Activated CD8-positive, alpha-beta T cell treated with anti-CD3 and anti-CD28 coated beads for 36 hours (primary cell): ENCODE data around the gene DNAH11. TPM values are rescaled to one million over a fixed set of nuclear protein-coding genes. Genes with fewer than 3 reads are reported as not detected.

ENCODE experiments used
- ATAC-seq: fragments of 200-7000 bp; cut with Tn5 transposase; one replicate; pipeline ENCODE4 v1.10.0; 2021; ENCODE audit warnings: mild to moderate bottlenecking, moderate library complexity
- CTCF ChIA-PET: fragments of 350-600 bp; sonication (Branson Sonifier 250); formaldehyde crosslinking; loops from one replicate; lab custom pipeline; 2021; ENCODE audit warnings: antibody characterized with exemption; lab: Charles Lee
- POLR2A ChIA-PET: fragments of 350-600 bp; sonication (Branson Sonifier 250); formaldehyde crosslinking; loops from one replicate; lab custom pipeline; 2021; ENCODE audit warnings: antibody characterized with exemption; lab: Charles Lee
- DNase-seq: peaks from one replicate; pipeline ENCODE4 v3.0.0-alpha.2; 2020
- H3K27ac Mint-ChIP-seq: one replicate; pipeline ENCODE4 v1.8.0; 2021; ENCODE audit warnings: mild to moderate bottlenecking, mixed read lengths
- H3K27me3 Mint-ChIP-seq: one replicate; pipeline ENCODE4 v1.8.0; 2021; ENCODE audit warnings: mixed read lengths
- H3K36me3 Mint-ChIP-seq: one replicate; pipeline ENCODE4 v1.8.0; 2021; ENCODE audit warnings: low read depth, mixed read lengths
- H3K4me1 Mint-ChIP-seq: one replicate; pipeline ENCODE4 v1.8.0; 2021; ENCODE audit warnings: low read depth, mixed read lengths
- H3K4me3 Mint-ChIP-seq: one replicate; pipeline ENCODE4 v1.8.0; 2021; ENCODE audit warnings: mild to moderate bottlenecking, moderate library complexity, mixed read lengths
- H3K9me3 Mint-ChIP-seq: one replicate; pipeline ENCODE4 v1.8.0; 2021; ENCODE audit warnings: mixed read lengths
- intact Hi-C: fragments of 100-400 bp; cut with micrococcal nuclease; formaldehyde crosslinking; loops from one replicate; pipeline ENCODE4 v1.10.0; 2022
- total RNA-seq, 2 experiments: library from RNA; stranded (reverse); gene quantifications; one replicate each; pipeline ENCODE4 v1.2.3, GENCODE V29; 2021
- TF ChIP-seq, protein P1 (sequence below): fragments of 200-600 bp; IDR thresholded peaks from one replicate; pipeline ENCODE4 v1.8.0; 2022; ENCODE audit warnings: antibody characterized with exemption, mild to moderate bottlenecking

The DNAH11 gene
- total RNA-seq, 2 experiments from 2014 or later, result 2.3 to 2.7 TPM

DNA sequence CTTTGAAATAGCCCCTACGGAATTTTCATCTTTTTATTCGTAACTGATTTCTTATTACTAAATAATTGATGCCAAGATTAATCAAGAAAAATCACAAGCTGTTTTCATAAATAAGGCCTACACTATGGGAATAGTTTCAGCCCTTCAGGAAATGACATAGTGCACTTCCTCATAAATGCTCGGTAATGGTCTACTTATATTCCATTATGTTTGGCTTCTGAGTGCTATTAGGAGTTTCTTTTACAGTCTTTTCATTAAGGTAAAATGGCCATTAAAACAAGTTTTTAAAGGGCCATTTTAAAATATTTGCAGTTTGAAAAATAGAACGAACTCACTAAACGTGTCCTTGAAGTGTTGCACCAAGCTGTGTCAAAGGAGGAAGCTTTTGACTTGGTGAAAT is 174.5 kb downstream of the DNAH11 start:
- no peaks in the 10 kb centered on the region for H3K4me1 Mint-ChIP-seq
- no peak overlapping the region for H3K4me3 Mint-ChIP-seq
- ChIA-PET CTCF (no interaction called here), POLR2A (no interaction called here)
- no peak for ATAC-seq
- H3K27ac Mint-ChIP-seq, result no peak overlapping the region
- TF ChIP-seq, protein P1, sequence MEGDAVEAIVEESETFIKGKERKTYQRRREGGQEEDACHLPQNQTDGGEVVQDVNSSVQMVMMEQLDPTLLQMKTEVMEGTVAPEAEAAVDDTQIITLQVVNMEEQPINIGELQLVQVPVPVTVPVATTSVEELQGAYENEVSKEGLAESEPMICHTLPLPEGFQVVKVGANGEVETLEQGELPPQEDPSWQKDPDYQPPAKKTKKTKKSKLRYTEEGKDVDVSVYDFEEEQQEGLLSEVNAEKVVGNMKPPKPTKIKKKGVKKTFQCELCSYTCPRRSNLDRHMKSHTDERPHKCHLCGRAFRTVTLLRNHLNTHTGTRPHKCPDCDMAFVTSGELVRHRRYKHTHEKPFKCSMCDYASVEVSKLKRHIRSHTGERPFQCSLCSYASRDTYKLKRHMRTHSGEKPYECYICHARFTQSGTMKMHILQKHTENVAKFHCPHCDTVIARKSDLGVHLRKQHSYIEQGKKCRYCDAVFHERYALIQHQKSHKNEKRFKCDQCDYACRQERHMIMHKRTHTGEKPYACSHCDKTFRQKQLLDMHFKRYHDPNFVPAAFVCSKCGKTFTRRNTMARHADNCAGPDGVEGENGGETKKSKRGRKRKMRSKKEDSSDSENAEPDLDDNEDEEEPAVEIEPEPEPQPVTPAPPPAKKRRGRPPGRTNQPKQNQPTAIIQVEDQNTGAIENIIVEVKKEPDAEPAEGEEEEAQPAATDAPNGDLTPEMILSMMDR, result no peak
- H3K9me3 Mint-ChIP-seq, result no peaks in the 10 kb centered on the region
- no peak for DNase-seq
- H3K27me3 Mint-ChIP-seq, result peaks cover 5% of the 10 kb centered on the region
- H3K36me3 Mint-ChIP-seq, result no peaks in the 10 kb centered on the region
- intact Hi-C loops, result no loop called here

DNA sequence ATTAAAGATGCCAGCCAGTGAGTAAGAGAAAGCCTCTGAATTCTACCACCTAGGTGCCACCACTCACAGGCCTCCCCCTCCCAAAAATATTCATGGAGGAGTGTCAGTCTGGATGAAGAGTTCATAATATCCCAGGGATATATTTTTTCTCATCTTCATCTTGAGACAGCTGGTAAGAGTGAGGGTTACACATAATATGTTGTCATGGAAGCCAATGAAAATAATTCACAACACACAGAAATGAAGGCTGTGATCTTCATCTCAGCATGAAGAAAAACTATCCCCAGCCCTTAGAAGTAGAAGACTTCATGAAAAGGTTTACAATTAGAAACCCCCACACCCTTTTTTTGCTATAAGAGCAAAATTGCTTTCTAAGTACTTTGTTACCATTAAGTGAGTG is 175.6 kb downstream of the DNAH11 start:
- CTCF ChIA-PET, result no interaction called here
- Mint-ChIP-seq H3K4me1 (no peaks in the 10 kb centered on the region), H3K27me3 (peaks cover 2% of the 10 kb centered on the region), H3K9me3 (no peaks in the 10 kb centered on the region), H3K36me3 (no peaks in the 10 kb centered on the region), H3K27ac (no peak overlapping the region), H3K4me3 (no peak overlapping the region)
- POLR2A ChIA-PET, result no interaction called here
- DNase-seq (no peak), ATAC-seq (no peak)
- TF ChIP-seq, protein P1, result no peak
- intact Hi-C loops, result no loop called here

DNA sequence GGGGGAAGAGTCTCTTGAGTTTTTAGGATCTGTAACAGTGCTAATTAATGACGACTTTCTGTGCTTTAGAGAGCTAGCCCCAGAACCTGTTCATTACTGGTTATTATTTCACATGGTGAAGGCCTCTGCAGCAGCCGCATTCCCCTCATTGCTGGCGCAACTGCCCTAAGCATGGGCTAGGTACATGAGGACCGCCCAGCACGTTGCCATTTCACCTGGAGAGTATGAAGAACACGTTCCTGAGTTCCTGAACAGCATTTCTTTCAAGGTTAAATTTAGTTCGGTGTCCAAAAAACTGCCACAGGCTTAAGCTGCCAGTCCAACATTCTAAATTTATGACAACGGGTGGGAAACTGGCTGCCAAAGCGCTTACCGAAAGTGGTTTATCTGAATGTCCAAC is 177.0 kb downstream of the DNAH11 start:
- Mint-ChIP-seq H3K4me1 (no peaks in the 10 kb centered on the region), H3K27me3 (no peaks in the 10 kb centered on the region), H3K4me3 (no peak overlapping the region), H3K27ac (no peak overlapping the region), H3K36me3 (no peaks in the 10 kb centered on the region), H3K9me3 (no peaks in the 10 kb centered on the region)
- intact Hi-C loops, result no loop called here
- TF ChIP-seq, protein P1, result no peak
- DNase-seq (no peak), ATAC-seq (no peak)
- ChIA-PET CTCF (no interaction called here), POLR2A (no interaction called here)

DNA sequence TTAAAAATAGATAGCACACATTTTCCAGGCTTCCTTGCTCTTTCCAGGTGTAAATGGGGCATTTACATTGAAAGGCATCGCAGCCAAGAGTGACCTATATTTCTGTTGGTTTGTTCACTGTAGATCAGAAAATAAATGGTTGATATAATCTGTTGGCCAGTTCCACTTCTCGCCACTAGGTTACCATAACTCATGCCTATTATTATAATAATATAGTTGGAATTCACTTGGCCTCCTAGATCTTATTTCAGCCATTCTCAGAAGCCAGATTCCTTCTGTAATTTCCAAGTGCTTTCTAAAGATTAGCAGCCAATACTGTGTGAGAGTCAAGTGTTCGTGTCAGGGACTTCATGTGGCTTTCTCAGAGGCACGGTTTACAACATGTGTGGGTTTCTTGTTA is 179.5 kb downstream of the DNAH11 start:
- ChIA-PET POLR2A (no interaction called here), CTCF (interaction anchor here (0.7 to 2.4 kb wide), 4 partner anchors 16 to 279 kb away, joined by 3 to 7 read pairs (median 4); no protein-coding TSS in a partner anchor)
- intact Hi-C loops, result no loop called here
- H3K4me3 Mint-ChIP-seq, result no peak overlapping the region
- H3K9me3 Mint-ChIP-seq, result no peaks in the 10 kb centered on the region
- ATAC-seq (no peak), DNase-seq (no peak)
- no peaks in the 10 kb centered on the region for H3K36me3 Mint-ChIP-seq
- no peaks in the 10 kb centered on the region for H3K27me3 Mint-ChIP-seq
- no peak overlapping the region for H3K27ac Mint-ChIP-seq
- H3K4me1 Mint-ChIP-seq, result no peaks in the 10 kb centered on the region
- TF ChIP-seq, protein P1, result peak; percentile 8

DNA sequence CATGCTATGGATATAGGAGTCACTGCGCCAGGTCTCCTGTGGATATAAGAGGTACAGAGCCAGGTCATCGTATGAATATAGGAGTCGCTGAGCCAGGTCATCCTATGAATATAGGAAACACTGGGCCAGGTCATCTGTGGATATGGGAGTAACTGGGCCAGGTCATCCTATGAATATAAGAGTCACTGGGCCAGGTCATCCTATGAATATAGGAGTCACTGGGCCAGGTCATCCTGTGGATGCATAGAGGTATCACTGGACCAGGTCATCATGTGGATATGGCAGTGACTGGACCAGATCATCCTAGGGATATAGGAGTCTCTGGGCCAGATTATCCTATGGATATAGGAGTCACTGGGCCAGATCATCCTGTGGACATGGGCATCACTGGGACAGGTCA is 181.7 kb downstream of the DNAH11 start:
- no peak for DNase-seq
- intact Hi-C loops, result no loop called here
- Mint-ChIP-seq H3K36me3 (no peaks in the 10 kb centered on the region), H3K27ac (no peak overlapping the region), H3K4me1 (no peaks in the 10 kb centered on the region), H3K4me3 (no peak overlapping the region), H3K27me3 (no peaks in the 10 kb centered on the region), H3K9me3 (no peaks in the 10 kb centered on the region)
- TF ChIP-seq, protein P1, result no peak
- ATAC-seq, result no peak
- ChIA-PET CTCF (no interaction called here), POLR2A (no interaction called here)
